Omental fat pad (tissue), 4 donors: ENCODE results near the gene RRAS. TPM values are rescaled to one million over a fixed set of nuclear protein-coding genes. Genes with fewer than 3 reads are reported as not detected.

Experiments used
- ATAC-seq: fragments of 150-250 bp; one replicate; pipeline ENCODE4 v1.9.1; 2016; ENCODE audit warnings: mild to moderate bottlenecking, moderate library complexity; ENCODE audit not compliant: low FRiP score
- DNase-seq: peaks from one replicate; pipeline ENCODE4 v3.0.0-alpha.2; 2019; ENCODE audit warnings: low spot score
- CTCF ChIP-seq, 3 donors: fragments of 450-650 bp; IDR thresholded peaks; one replicate each; pipeline ENCODE4 v1.5.1; 2016 to 2017; ENCODE audit warnings: antibody characterized with exemption in 3 of 3, mild to moderate bottlenecking in 3 of 3, moderate library complexity in 2 of 3
- small RNA-seq: library from RNA; depleted of rRNA; stranded (forward); fragments of <200 nt; gene quantifications from one replicate; pipeline ENCODE3, GENCODE V24; 2016
- total RNA-seq, 4 donors: library from RNA; depleted of rRNA; stranded (reverse); fragments of >200 nt; gene quantifications; one replicate each; pipeline ENCODE4 v1.1.0, GENCODE V29; 2016

RRAS gene
- total RNA-seq, 4 donors from 2014 or later: 72.2 to 91.0 (median 76.8) TPM

DNA sequence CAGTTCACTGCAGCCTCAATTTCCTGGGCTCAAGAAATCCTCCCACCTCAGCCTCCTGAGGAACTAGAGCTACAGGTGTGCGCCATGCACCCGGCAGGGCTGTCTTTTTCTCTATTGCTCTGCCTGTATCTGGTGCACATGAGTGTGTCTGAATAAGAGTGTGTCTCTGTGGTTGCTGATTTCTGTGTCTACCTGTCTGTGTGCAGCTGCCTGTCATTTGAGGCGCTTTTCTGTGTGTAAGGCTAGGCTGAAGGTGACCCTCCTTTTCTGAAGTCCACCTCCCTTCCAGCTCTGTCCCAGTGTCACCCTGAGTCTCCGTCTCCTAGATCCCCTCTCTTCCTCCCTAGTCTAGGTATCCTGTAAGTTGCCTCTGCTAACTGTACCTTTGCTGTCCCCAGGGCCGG is 50.4 kb downstream of the RRAS start:
- ATAC-seq: no peak
- TF ChIP-seq CTCF (IDR thresholded peaks at IDR 0.05): no peak
- DNase-seq: no peak

DNA sequence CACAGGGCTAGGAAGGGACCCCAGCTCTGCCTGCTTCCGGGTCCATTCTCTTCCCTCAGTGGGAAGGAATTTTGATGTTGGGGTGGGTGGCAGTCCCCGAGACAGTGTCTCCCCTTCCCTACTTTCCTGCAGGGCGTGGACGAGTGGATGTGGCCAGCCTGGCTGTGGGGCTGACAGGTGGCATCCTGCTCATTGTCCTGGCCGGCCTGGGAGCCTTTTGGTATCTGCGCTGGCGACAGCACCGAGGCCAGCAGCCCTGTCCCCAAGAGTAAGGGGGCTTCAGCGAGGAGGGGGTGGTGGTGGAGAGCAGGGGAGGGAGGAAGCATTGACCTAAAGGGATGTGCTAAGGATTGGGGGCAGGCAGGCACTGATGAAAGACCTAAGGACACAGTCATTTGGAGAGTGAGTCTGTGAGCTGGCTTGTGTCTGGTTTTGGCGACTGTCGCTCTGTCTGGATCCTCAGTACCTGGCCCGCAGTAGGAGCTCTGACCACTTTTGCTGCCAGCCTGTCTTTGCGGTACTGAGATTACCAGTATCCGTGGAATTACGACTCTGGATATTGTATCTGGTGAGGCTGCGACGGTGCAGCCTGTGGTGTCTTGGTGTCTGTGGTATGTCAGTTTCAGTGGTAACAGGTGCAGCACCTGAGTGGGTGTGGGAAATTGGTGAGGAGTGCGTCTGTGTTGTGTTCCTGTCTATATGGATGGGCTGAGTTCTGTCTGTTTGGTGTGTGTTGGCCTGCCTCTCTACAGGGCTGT is 51.4 kb downstream of the RRAS start:
- DNase-seq (no peak), ATAC-seq (no peak)
- no peak for TF ChIP-seq CTCF (IDR thresholded peaks at IDR 0.05)

GRCh38 chr19:49587227-49587626 is 52.7 kb downstream of the RRAS start:
- ATAC-seq: no peak
- no peak for DNase-seq
- TF ChIP-seq CTCF (IDR thresholded peaks at IDR 0.05): no peak

Small RNAs within 50 kb of the gene (small RNA-seq; reads per million reads assigned to genes)
- gene MIR5088: not detected

Other genes starting within 250 kb of the RRAS start
- not detected for gene PTH2, start 216.7 kb downstream of the RRAS start, total RNA-seq
- gene GFY, start 214.8 kb downstream of the RRAS start, total RNA-seq: not detected
- gene SLC17A7, start 198.6 kb downstream of the RRAS start, total RNA-seq: 1 to 10 TPM in 3 of 4 donors, under 1 TPM in 1; 0.48 to 6.3 (median 1.0) TPM
- 10 to 100 TPM; 52.7 to 87.4 (median 75.7) TPM for gene PIH1D1, start 188.3 kb downstream of the RRAS start, total RNA-seq
- 10 to 100 TPM; 20.3 to 48.1 (median 34.6) TPM for gene ALDH16A1, start 186.9 kb downstream of the RRAS start, total RNA-seq
- gene FLT3LG, start 165.9 kb downstream of the RRAS start, total RNA-seq: 10 to 100 TPM in 1 of 4 donors, 1 to 10 TPM in 3; 2.3 to 11.2 (median 2.6) TPM
- 1,000 to 10,000 TPM; 2,551 to 3,862 (median 3,160) TPM for gene RPL13A, start 152.5 kb downstream of the RRAS start, total RNA-seq
- gene RPS11, start 143.7 kb downstream of the RRAS start, total RNA-seq: 1,000 to 10,000 TPM; 3,715 to 4,750 (median 4,286) TPM
- 100 to 1,000 TPM; 314 to 479 (median 337) TPM for gene FCGRT, start 127.5 kb downstream of the RRAS start, total RNA-seq
- gene RCN3, start 112.1 kb downstream of the RRAS start, total RNA-seq: 10 to 100 TPM; 23.7 to 70.1 (median 26.9) TPM
- gene NOSIP, start 59.6 kb downstream of the RRAS start, total RNA-seq: 10 to 100 TPM; 36.9 to 70.8 (median 46.4) TPM
- 1 to 10 TPM in 2 of 4 donors, under 1 TPM in 1, not detected in 1; 0.79 to 5.2 (median 2.3) TPM for gene PRRG2, start 58.8 kb downstream of the RRAS start, total RNA-seq
- 10 to 100 TPM in 1 of 4 donors, 1 to 10 TPM in 3; 3.3 to 11.3 (median 4.1) TPM for gene PRR12, start 49.0 kb downstream of the RRAS start, total RNA-seq
- gene SCAF1, start 2.1 kb upstream of the RRAS start, total RNA-seq: 10 to 100 TPM in 2 of 4 donors, 1 to 10 TPM in 2; 8.8 to 13.6 (median 11.5) TPM
- gene IRF3, start 25.7 kb upstream of the RRAS start, total RNA-seq: 10 to 100 TPM; 32.4 to 62.7 (median 36.4) TPM
- 1 to 10 TPM; 3.6 to 9.2 (median 5.9) TPM for gene BCL2L12, start 25.8 kb upstream of the RRAS start, total RNA-seq
- 100 to 1,000 TPM; 150 to 250 (median 170) TPM for gene PRMT1, start 37.1 kb upstream of the RRAS start, total RNA-seq
- 1 to 10 TPM; 1.2 to 3.4 (median 2.3) TPM for gene ADM5, start 49.5 kb upstream of the RRAS start, total RNA-seq
- 1 to 10 TPM; 1.8 to 5.9 (median 4.8) TPM for gene CPT1C, start 51.0 kb upstream of the RRAS start, total RNA-seq
- gene TSKS, start 123.2 kb upstream of the RRAS start, total RNA-seq: 10 to 100 TPM in 1 of 4 donors, under 1 TPM in 3; 0.36 to 14.2 (median 0.44) TPM
- 10 to 100 TPM; 63.9 to 88.0 (median 72.4) TPM for gene AP2A1, start 126.9 kb upstream of the RRAS start, total RNA-seq
- gene FUZ, start 173.1 kb upstream of the RRAS start, total RNA-seq: 10 to 100 TPM; 10.2 to 20.3 (median 17.0) TPM
- gene MED25, start 178.1 kb upstream of the RRAS start, total RNA-seq: 10 to 100 TPM; 14.4 to 32.2 (median 19.6) TPM
- 10 to 100 TPM; 37.3 to 64.8 (median 58.1) TPM for gene PTOV1, start 211.0 kb upstream of the RRAS start, total RNA-seq
- 10 to 100 TPM; 33.9 to 69.7 (median 50.2) TPM for gene PNKP, start 227.4 kb upstream of the RRAS start, total RNA-seq
- gene AKT1S1, start 237.2 kb upstream of the RRAS start, total RNA-seq: 10 to 100 TPM; 12.2 to 18.3 (median 14.7) TPM
- 10 to 100 TPM; 15.6 to 24.9 (median 22.3) TPM for gene TBC1D17, start 237.6 kb upstream of the RRAS start, total RNA-seq